HUES48 (cell line): ENCODE data around the gene PTGES3L.
A peak's percentile ranks its signal among the peaks of the same experiment; 100 is the strongest.

Experiments
- H3K27ac ChIP-seq: one replicate; pipeline ENCODE4 v1.7.0; 2013; ENCODE audit warnings: low read depth, low read length, inconsistent platforms
- H3K27me3 ChIP-seq: 2 replicates; pipeline ENCODE4 v1.6.1; 2013; ENCODE audit warnings: mild to moderate bottlenecking, low read length; ENCODE audit not compliant: control insufficient read depth, insufficient read depth
- H3K36me3 ChIP-seq: 2 replicates; pipeline ENCODE4 v1.6.1; 2013; ENCODE audit warnings: low read length; ENCODE audit not compliant: control insufficient read depth, insufficient read depth
- H3K4me1 ChIP-seq: 2 replicates; pipeline ENCODE4 v1.6.1; 2013; ENCODE audit warnings: mild to moderate bottlenecking, low read length; ENCODE audit not compliant: control insufficient read depth, insufficient read depth
- H3K4me3 ChIP-seq: 2 replicates; pipeline ENCODE4 v1.5.1; 2013; ENCODE audit warnings: mild to moderate bottlenecking, low read depth, low read length
- H3K9ac ChIP-seq: 2 replicates; pipeline ENCODE4 v1.6.1; 2013; ENCODE audit warnings: mild to moderate bottlenecking, low read depth, low read length, moderate library complexity
- H3K9me3 ChIP-seq: 2 replicates; pipeline ENCODE4 v1.6.1; 2013; ENCODE audit warnings: low read length; ENCODE audit not compliant: control insufficient read depth, insufficient read depth

The PTGES3L gene

GRCh38 chr17:42971589-42971988 lies 8.3 kb downstream of the PTGES3L start:
- no peak overlapping the region for H3K27ac ChIP-seq
- no peaks in the 10 kb centered on the region for H3K9me3 ChIP-seq
- no peak overlapping the region for H3K4me3 ChIP-seq
- H3K36me3 ChIP-seq = no peaks in the 10 kb centered on the region
- H3K9ac ChIP-seq = no peak overlapping the region
- no peaks in the 10 kb centered on the region for H3K27me3 ChIP-seq
- H3K4me1 ChIP-seq = no peaks in the 10 kb centered on the region

- H3K36me3 ChIP-seq = no peaks in the 10 kb centered on the region
- H3K9me3 ChIP-seq = no peaks in the 10 kb centered on the region
- H3K9ac ChIP-seq = no peak overlapping the region
- H3K27ac ChIP-seq = no peak overlapping the region
- H3K4me1 ChIP-seq = no peaks in the 10 kb centered on the region
- H3K27me3 ChIP-seq = no peaks in the 10 kb centered on the region
- H3K4me3 ChIP-seq = no peak overlapping the region
Observed at GRCh38 chr17:42969001-42969581, 10.8 kb downstream of the PTGES3L start.

- no peak overlapping the region for H3K27ac ChIP-seq
- no peak overlapping the region for H3K4me3 ChIP-seq
- no peaks in the 10 kb centered on the region for H3K27me3 ChIP-seq
- no peaks in the 10 kb centered on the region for H3K4me1 ChIP-seq
- H3K36me3 ChIP-seq = no peaks in the 10 kb centered on the region
- H3K9me3 ChIP-seq = no peaks in the 10 kb centered on the region
- no peak overlapping the region for H3K9ac ChIP-seq
Observed at GRCh38 chr17:42967925-42968324, 12.0 kb downstream of the PTGES3L start.

- H3K4me1 ChIP-seq = no peaks in the 10 kb centered on the region
- H3K9me3 ChIP-seq = no peaks in the 10 kb centered on the region
- H3K9ac ChIP-seq = peak within 1 kb of the TSS; percentile 65
- peak within 1 kb of the TSS; percentile 69 for H3K27ac ChIP-seq
- peak within 1 kb of the TSS; percentile 78 for H3K4me3 ChIP-seq
- H3K27me3 ChIP-seq = no peaks in the 10 kb centered on the region
- H3K36me3 ChIP-seq = peaks cover 34% of the 10 kb centered on the region
Observed at GRCh38 chr17:42964161-42964932, 15.5 kb downstream of the PTGES3L start, which contains the start of gene AARSD1. Gene AARSD1, minus strand, starts transcription at chr17:42964454. Its CDS starts 14 bp downstream, at chr17:42964440.

- H3K27me3 ChIP-seq = no peaks in the 10 kb centered on the region
- no peak overlapping the region for H3K27ac ChIP-seq
- no peak overlapping the region for H3K9ac ChIP-seq
- H3K4me1 ChIP-seq = no peaks in the 10 kb centered on the region
- no peaks in the 10 kb centered on the region for H3K9me3 ChIP-seq
- peaks cover 86% of the 10 kb centered on the region for H3K36me3 ChIP-seq
- H3K4me3 ChIP-seq = no peak overlapping the region
Observed at GRCh38 chr17:42953669-42954068, 26.2 kb downstream of the PTGES3L start.

GRCh38 chr17:42950044-42950783 lies 29.7 kb downstream of the PTGES3L start:
- H3K27me3 ChIP-seq = no peaks in the 10 kb centered on the region

GRCh38 chr17:42946812-42947211 lies 33.1 kb downstream of the PTGES3L start:
- Histone ChIP-seq H3K4me3 (no peak overlapping the region), H3K9ac (no peak overlapping the region), H3K36me3 (peaks cover 27% of the 10 kb centered on the region), H3K27me3 (no peaks in the 10 kb centered on the region), H3K4me1 (no peaks in the 10 kb centered on the region), H3K27ac (no peak overlapping the region), H3K9me3 (no peaks in the 10 kb centered on the region)

More at GRCh38 chr17:42950044-42950783, 29.7 kb downstream of the PTGES3L start:
- Histone ChIP-seq H3K27ac (no peak overlapping the region), H3K4me1 (no peaks in the 10 kb centered on the region), H3K4me3 (no peak overlapping the region), H3K9me3 (no peaks in the 10 kb centered on the region), H3K36me3 (peaks cover 59% of the 10 kb centered on the region), H3K9ac (no peak overlapping the region)

- H3K9me3 ChIP-seq = no peaks in the 10 kb centered on the region
- no peak overlapping the region for H3K9ac ChIP-seq
- H3K27ac ChIP-seq = no peak overlapping the region
- H3K36me3 ChIP-seq = peaks cover 2% of the 10 kb centered on the region; the same call in 1 of the 2 replicates
- H3K4me1 ChIP-seq = no peaks in the 10 kb centered on the region
- H3K27me3 ChIP-seq = no peaks in the 10 kb centered on the region
- no peak overlapping the region for H3K4me3 ChIP-seq
Observed at GRCh38 chr17:42944211-42944610, 35.7 kb downstream of the PTGES3L start.

GRCh38 chr17:42937712-42938596 lies 41.9 kb downstream of the PTGES3L start:
- H3K27ac ChIP-seq = no peak overlapping the region
- no peaks in the 10 kb centered on the region for H3K4me1 ChIP-seq
- H3K27me3 ChIP-seq = no peaks in the 10 kb centered on the region
- H3K9ac ChIP-seq = no peak overlapping the region
- no peaks in the 10 kb centered on the region for H3K36me3 ChIP-seq
- H3K4me3 ChIP-seq = no peak overlapping the region
- no peaks in the 10 kb centered on the region for H3K9me3 ChIP-seq

- Histone ChIP-seq H3K4me3 (no peak overlapping the region), H3K9ac (no peak overlapping the region), H3K4me1 (peaks cover 8% of the 10 kb centered on the region), H3K27me3 (no peaks in the 10 kb centered on the region), H3K9me3 (no peaks in the 10 kb centered on the region), H3K36me3 (no peaks in the 10 kb centered on the region), H3K27ac (no peak overlapping the region)
Observed at GRCh38 chr17:42929497-42929844, 50.4 kb downstream of the PTGES3L start.
